ENCODE data around the gene LRPAP1.

- TF ChIP-seq CTCF (IDR thresholded peaks at IDR 0.05 in 8 of 11, conservative IDR thresholded peaks at IDR 0.05 in 3 of 11) (no peak), POLR2A (IDR thresholded peaks at IDR 0.05) (no peak), POLR2AphosphoS5 (IDR thresholded peaks at IDR 0.05) (no peak)
Observed at GRCh38 chr4:3563403-3563802, 31.2 kb upstream of the LRPAP1 start.

Measured in spleen (tissue), 7 donors.